AG09309 (cell line): Measurements from ENCODE around the gene DNAJC3.

Source experiments
- DNase-seq: peaks from one replicate; pipeline ENCODE4 v3.0.0-alpha.2; 2010; ENCODE audit warnings: low read depth
- H3K4me3 ChIP-seq: 2 replicates; pipeline ENCODE4 v1.5.1; 2011; ENCODE audit warnings: mild to moderate bottlenecking, low read depth, low read length, moderate library complexity; ENCODE audit not compliant: control insufficient read depth
- TF ChIP-seq, protein P1 (sequence below): IDR thresholded peaks from 2 replicates; pipeline ENCODE4 v1.5.1; 2011; ENCODE audit warnings: mild to moderate bottlenecking, low read depth, low read length, inconsistent platforms; ENCODE audit not compliant: insufficient read depth, control insufficient read depth; ENCODE audit errors: missing control alignments

The DNAJC3 gene

DNA sequence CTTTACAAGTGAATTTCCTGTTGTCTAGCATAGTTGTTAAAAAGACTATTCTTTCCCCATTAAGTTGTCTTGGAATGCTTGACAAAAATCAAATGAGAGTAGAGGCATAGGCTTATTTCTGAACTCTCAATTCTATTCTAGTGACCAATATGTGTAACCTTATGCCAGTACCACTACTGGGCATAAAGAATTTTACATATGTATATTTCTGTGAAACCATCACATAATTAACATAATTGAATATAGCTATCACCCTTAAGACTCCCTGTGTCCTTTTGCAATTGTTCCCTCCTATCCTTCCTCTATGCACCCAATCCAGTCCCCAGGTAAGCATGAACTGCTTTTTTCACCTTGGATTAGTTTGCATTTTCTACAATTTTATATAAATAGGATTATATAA is 165.0 kb downstream of the DNAJC3 start:
- H3K4me3 ChIP-seq = no peak overlapping the region
- no peak for DNase-seq
- TF ChIP-seq, protein P1, sequence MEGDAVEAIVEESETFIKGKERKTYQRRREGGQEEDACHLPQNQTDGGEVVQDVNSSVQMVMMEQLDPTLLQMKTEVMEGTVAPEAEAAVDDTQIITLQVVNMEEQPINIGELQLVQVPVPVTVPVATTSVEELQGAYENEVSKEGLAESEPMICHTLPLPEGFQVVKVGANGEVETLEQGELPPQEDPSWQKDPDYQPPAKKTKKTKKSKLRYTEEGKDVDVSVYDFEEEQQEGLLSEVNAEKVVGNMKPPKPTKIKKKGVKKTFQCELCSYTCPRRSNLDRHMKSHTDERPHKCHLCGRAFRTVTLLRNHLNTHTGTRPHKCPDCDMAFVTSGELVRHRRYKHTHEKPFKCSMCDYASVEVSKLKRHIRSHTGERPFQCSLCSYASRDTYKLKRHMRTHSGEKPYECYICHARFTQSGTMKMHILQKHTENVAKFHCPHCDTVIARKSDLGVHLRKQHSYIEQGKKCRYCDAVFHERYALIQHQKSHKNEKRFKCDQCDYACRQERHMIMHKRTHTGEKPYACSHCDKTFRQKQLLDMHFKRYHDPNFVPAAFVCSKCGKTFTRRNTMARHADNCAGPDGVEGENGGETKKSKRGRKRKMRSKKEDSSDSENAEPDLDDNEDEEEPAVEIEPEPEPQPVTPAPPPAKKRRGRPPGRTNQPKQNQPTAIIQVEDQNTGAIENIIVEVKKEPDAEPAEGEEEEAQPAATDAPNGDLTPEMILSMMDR = no peak

DNA sequence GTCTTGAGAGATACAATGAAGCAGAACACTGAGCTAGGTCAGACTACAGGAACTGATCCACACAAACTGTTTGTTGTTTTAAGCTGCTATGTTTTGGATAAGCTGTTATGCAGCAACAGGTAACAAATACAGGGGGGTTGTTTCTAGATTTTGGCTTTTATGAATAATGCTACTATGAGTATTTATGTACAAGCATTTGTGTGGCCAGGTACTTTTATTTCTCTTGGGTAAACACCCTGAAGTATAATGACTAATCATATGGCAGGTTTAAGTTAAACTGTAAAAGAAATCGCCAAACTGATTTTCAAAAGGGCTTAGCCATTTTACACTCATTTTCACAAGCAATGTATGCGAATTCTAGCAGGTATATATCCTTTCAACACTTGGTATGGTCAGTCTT is 166.0 kb downstream of the DNAJC3 start:
- TF ChIP-seq, protein P1 = no peak
- H3K4me3 ChIP-seq = no peak overlapping the region
- DNase-seq = no peak
